Panc1 (cell line): ENCODE measurements around the gene DIAPH2. TPM values are rescaled to one million over a fixed set of nuclear protein-coding genes. Genes with fewer than 3 reads are reported as not detected.

ENCODE experiments used
- ATAC-seq: fragments of 200-7000 bp; cut with Tn5 transposase; 2 replicates; pipeline ENCODE4 v1.9.1; 2020; ENCODE audit warnings: mild to moderate bottlenecking, moderate library complexity
- BruUV-seq: library from RNA; stranded (reverse); fragments of 400-500 nt; replicated peaks from 2 replicates; lab custom pipeline; 2021; lab: Mats Ljungman, UMichigan
- CTCF ChIA-PET: fragments of 300-600 bp; sonication (Branson Sonifier 250); formaldehyde crosslinking; loops from one replicate; lab custom pipeline; 2022; ENCODE audit warnings: antibody characterized with exemption; lab: Charles Lee
- POLR2A ChIA-PET: fragments of 300-600 bp; sonication (Branson Sonifier 250); formaldehyde crosslinking; loops from one replicate; lab custom pipeline; 2022; ENCODE audit warnings: antibody characterized with exemption; lab: Charles Lee
- DNase-seq: peaks from one replicate; pipeline ENCODE4 v3.0.0-alpha.2; 2010; ENCODE audit warnings: low read depth, low spot score
- H3K27ac ChIP-seq: 2 replicates; pipeline ENCODE4 v1.5.1; 2011; ENCODE audit warnings: mild to moderate bottlenecking, low read length, inconsistent platforms
- H3K27me3 ChIP-seq: fragments of 200-500 bp; sonication (Bioruptor generic); 2 replicates; pipeline ENCODE4 v1.6.0; 2014; ENCODE audit warnings: low read length, inconsistent platforms; ENCODE audit not compliant: control insufficient read depth, insufficient read depth
- H3K36me3 ChIP-seq: fragments of 200-500 bp; sonication (Bioruptor generic); 2 replicates; pipeline ENCODE4 v1.5.1; 2014; ENCODE audit warnings: inconsistent platforms, mild to moderate bottlenecking, low read length, moderate library complexity; ENCODE audit not compliant: control insufficient read depth, insufficient read depth
- H3K4me1 ChIP-seq: 2 replicates; pipeline ENCODE4 v1.5.1; 2011; ENCODE audit warnings: inconsistent platforms, mild to moderate bottlenecking, low read length, moderate library complexity; ENCODE audit not compliant: control insufficient read depth, insufficient read depth
- H3K4me3 ChIP-seq, 2 experiments: 2 replicates each; pipeline ENCODE4 v1.5.1; 2011 to 2012; ENCODE audit warnings: low read depth in 2 of 2, low read length in 2 of 2, mild to moderate bottlenecking in 2 of 2, inconsistent platforms in 1 of 2, moderate library complexity in 1 of 2
- H3K9me3 ChIP-seq: fragments of 200-500 bp; sonication (Bioruptor generic); 2 replicates; pipeline ENCODE4 v1.5.1; 2014; ENCODE audit warnings: low read depth, mild to moderate bottlenecking, inconsistent platforms, low read length, moderate library complexity; ENCODE audit not compliant: control insufficient read depth, insufficient read depth
- CTCF ChIP-seq: fragments of 450-650 bp; IDR thresholded peaks from 2 replicates; pipeline ENCODE4 v1.5.1; 2017; ENCODE audit warnings: mild to moderate bottlenecking
- POLR2AphosphoS5 ChIP-seq: IDR thresholded peaks from 2 replicates; pipeline ENCODE4 v1.6.1; 2012; ENCODE audit warnings: mild to moderate bottlenecking, low read depth, low read length, moderate library complexity
- REST ChIP-seq, 2 experiments: IDR thresholded peaks; 2 replicates each; pipeline ENCODE4 v1.6.1; 2011 to 2012; ENCODE audit warnings: low read depth in 2 of 2, control low read depth in 1 of 2, low read length in 1 of 2, mild to moderate bottlenecking in 1 of 2, moderate library complexity in 1 of 2; ENCODE audit not compliant: insufficient read depth in 1 of 2
- SIN3A ChIP-seq: IDR thresholded peaks from 2 replicates; pipeline ENCODE4 v1.6.1; 2012; ENCODE audit warnings: low read depth, mild to moderate bottlenecking, low read length, moderate library complexity, borderline replicate concordance; ENCODE audit not compliant: insufficient read depth
- TCF7L2 ChIP-seq: IDR thresholded peaks from 2 replicates; pipeline ENCODE4 v1.6.1; 2011; ENCODE audit warnings: mild to moderate bottlenecking, low read depth, low read length, inconsistent platforms
- in situ Hi-C: cut with HindIII; loops from 2 replicates; pipeline ENCODE4 v1.10.0; 2016; ENCODE audit warnings: low sequenced_read_pairs, low pct_unique_long_range_greater_than_20kb
- intact Hi-C: fragments of 100-400 bp; cut with micrococcal nuclease; formaldehyde crosslinking; loops from one replicate; pipeline ENCODE4 v1.10.0; 2022; ENCODE audit not compliant: unreplicated experiment
- total RNA-seq: library from RNA; stranded (reverse); gene quantifications from one replicate; pipeline ENCODE4 v1.2.1, GENCODE V29; 2021; ENCODE audit not compliant: unreplicated experiment

DIAPH2 gene
- total RNA-seq, 1 experiment from 2014 or later: 17.0 TPM

GRCh38 chrX:97538745-97539144 lies 854.1 kb downstream of the DIAPH2 start:
- Histone ChIP-seq H3K9me3 (no peaks in the 10 kb centered on the region), H3K27me3 (no peaks in the 10 kb centered on the region), H3K4me3 (no peak overlapping the region), H3K27ac (no peak overlapping the region), H3K36me3 (no peaks in the 10 kb centered on the region), H3K4me1 (no peaks in the 10 kb centered on the region)
- POLR2A ChIA-PET: no interaction called here
- CTCF ChIA-PET: no interaction called here
- no TSS peak for BruUV-seq
- TF ChIP-seq SIN3A (no peak), CTCF (no peak), REST (IDR thresholded peaks at IDR 0.05; ENCODE audit: insufficient read depth in 1 of 2, low read depth in 2 of 2, low read length in 1 of 2) (no peak), POLR2AphosphoS5 (no peak), TCF7L2 (no peak)
- DNase-seq: no peak
- intact Hi-C loops (no loop called here), in situ Hi-C loops (no loop called here)
- ATAC-seq: no peak

GRCh38 chrX:97539970-97540519 lies 855.4 kb downstream of the DIAPH2 start:
- BruUV-seq: no TSS peak
- Histone ChIP-seq H3K9me3 (no peaks in the 10 kb centered on the region), H3K36me3 (no peaks in the 10 kb centered on the region), H3K4me1 (no peaks in the 10 kb centered on the region), H3K27me3 (no peaks in the 10 kb centered on the region), H3K27ac (no peak overlapping the region), H3K4me3 (no peak overlapping the region)
- DNase-seq (no peak), ATAC-seq (no peak)
- ChIA-PET POLR2A (no interaction called here), CTCF (no interaction called here)
- intact Hi-C loops: no loop called here
- TF ChIP-seq REST (IDR thresholded peaks at IDR 0.05; ENCODE audit: insufficient read depth in 1 of 2, low read depth in 2 of 2, low read length in 1 of 2) (no peak), TCF7L2 (no peak), CTCF (no peak), SIN3A (no peak), POLR2AphosphoS5 (no peak)
- in situ Hi-C loops: no loop called here
